ENCODE data around the gene PDGFA.

PDGFA gene

DNA sequence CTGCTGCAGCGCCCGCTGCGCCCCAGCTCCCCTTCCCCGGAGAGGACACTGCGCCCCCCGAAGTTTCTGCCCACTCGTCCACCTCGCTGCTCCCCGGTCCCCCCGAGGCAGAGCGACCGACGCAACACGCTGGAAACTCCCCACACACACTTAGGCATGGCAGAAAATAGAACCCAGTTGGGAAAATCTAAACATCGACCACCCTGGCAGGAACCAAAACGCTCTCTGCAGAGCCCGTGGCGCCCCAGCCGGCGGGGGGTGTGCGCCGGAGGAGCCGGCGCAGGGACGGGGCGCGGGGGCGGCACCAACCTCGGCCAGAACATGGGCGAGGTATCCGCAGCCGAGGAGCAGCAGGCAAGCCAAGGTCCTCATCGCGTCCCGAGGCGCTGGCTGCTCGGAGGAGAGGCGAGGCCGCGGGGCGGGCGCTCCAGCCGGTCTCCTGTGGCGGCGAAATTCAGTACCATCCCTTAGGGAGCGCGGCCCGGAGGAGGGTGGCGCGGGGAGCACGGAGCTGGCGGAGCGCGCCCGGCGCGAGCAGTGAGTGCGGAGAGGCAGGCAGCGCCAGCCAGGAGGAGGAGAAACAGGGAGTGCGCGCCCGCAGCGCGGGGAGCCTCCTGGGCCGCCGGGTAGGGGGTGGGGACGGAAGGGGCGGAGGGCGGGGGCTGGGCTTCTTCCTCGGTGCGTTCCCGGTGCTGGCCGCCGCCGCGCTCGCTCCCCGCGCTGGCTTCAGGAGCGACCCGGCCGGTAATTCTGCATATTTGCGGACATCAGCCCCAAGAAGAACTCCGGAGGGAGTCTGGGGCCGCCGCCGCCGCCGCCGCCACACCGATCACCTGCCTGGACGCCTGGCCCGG lies 789 bp downstream of the PDGFA start:
- H3K4me2 ChIP-seq (ENCODE audit: low read length): no peak overlapping the region
- H4K20me1 ChIP-seq (ENCODE audit: control insufficient read depth, insufficient read depth, low read depth, low read length): 0 out of 2 replicates have a peak, but pooled peaks cover 4% of the 10 kb centered on the region
- H3K9me2 ChIP-seq (replicated peaks; ENCODE audit: control insufficient read depth, low read length): no peaks in the 10 kb centered on the region
- no peaks in the 10 kb centered on the region for H3K36me3 ChIP-seq (ENCODE audit: control insufficient read depth, low read length)
- H3K27ac ChIP-seq (ENCODE audit: low read depth, low read length): no peak overlapping the region
- no peaks in the 10 kb centered on the region for H3F3A ChIP-seq (ENCODE audit: control insufficient read depth, insufficient read depth)
- H3K4me1 ChIP-seq (ENCODE audit: control insufficient read depth, low read length): peaks cover 15% of the 10 kb centered on the region
- H3K9me3 ChIP-seq (ENCODE audit: control insufficient read depth, insufficient read depth, low read length): no peaks in the 10 kb centered on the region
- TF ChIP-seq, protein P1, sequence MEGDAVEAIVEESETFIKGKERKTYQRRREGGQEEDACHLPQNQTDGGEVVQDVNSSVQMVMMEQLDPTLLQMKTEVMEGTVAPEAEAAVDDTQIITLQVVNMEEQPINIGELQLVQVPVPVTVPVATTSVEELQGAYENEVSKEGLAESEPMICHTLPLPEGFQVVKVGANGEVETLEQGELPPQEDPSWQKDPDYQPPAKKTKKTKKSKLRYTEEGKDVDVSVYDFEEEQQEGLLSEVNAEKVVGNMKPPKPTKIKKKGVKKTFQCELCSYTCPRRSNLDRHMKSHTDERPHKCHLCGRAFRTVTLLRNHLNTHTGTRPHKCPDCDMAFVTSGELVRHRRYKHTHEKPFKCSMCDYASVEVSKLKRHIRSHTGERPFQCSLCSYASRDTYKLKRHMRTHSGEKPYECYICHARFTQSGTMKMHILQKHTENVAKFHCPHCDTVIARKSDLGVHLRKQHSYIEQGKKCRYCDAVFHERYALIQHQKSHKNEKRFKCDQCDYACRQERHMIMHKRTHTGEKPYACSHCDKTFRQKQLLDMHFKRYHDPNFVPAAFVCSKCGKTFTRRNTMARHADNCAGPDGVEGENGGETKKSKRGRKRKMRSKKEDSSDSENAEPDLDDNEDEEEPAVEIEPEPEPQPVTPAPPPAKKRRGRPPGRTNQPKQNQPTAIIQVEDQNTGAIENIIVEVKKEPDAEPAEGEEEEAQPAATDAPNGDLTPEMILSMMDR (IDR thresholded peaks at IDR 0.05; ENCODE audit: low read depth, low read length, poor library complexity, severe bottlenecking): no peak
- 0 out of 2 replicates have a peak, but pooled peaks have one; percentile 36 for TF ChIP-seq EZH2phosphoT487 (IDR thresholded peaks at IDR 0.05; ENCODE audit: borderline replicate concordance, low read length)
- H3K79me2 ChIP-seq (ENCODE audit: control insufficient read depth, low read length): no peaks in the 10 kb centered on the region
- peaks cover 48% of the 10 kb centered on the region for H3K27me3 ChIP-seq (ENCODE audit: control insufficient read depth, low read length)
- no peak overlapping the region for H3K4me3 ChIP-seq (ENCODE audit: low read length)

DNA sequence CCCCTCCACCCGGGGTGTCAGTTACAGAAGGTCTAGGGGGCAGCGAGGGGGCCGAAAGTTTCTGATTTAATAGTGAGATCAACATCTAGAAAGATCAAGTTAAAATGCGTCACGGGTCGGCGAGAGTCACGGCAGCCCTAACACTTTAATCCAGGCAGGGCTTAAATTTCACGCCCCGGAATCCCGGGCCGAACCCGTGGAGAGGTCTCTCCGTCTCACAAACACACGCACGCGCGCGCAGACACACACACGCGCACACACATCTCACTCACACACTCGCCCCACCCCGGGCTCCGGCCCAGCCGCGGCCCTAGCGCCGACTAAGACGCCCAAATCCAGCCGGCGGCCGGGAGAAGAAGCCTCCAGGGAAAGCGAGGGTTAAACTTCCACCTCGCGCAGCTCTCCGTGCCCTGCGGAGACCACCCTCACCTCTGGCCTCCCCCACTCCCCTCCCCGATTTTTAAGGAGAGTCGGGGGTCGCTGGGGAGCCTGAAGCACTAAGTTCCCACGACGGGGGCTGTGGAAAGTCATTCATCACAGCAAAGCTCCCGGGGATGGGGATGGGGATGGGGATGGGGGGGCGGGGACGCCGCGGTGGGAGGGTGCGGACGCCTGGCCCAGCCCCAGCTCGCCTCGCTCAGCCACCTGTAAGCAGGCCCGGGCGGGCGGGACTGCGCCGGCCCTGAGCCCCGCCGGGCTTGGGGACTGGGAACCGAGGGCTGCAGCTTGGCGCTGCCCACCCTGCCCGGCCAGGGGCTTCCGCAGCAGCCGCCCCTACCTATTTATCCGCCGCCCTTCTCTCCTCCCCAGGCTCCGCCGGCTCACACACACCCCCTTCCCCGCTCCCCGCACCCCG lies 1.6 kb downstream of the PDGFA start:
- Histone ChIP-seq H3K4me2 (ENCODE audit: low read length) (no peak overlapping the region), H3K4me1 (ENCODE audit: control insufficient read depth, low read length) (peaks cover 15% of the 10 kb centered on the region), H3K9me3 (ENCODE audit: control insufficient read depth, insufficient read depth, low read length) (no peaks in the 10 kb centered on the region), H3K27me3 (ENCODE audit: control insufficient read depth, low read length) (peaks cover 44% of the 10 kb centered on the region), H3K79me2 (ENCODE audit: control insufficient read depth, low read length) (no peaks in the 10 kb centered on the region), H3K36me3 (ENCODE audit: control insufficient read depth, low read length) (no peaks in the 10 kb centered on the region), H3K27ac (ENCODE audit: low read depth, low read length) (no peak overlapping the region), H3K4me3 (ENCODE audit: low read length) (no peak overlapping the region), H3F3A (ENCODE audit: control insufficient read depth, insufficient read depth) (no peaks in the 10 kb centered on the region), H3K9me2 (replicated peaks; ENCODE audit: control insufficient read depth, low read length) (no peaks in the 10 kb centered on the region), H4K20me1 (ENCODE audit: control insufficient read depth, insufficient read depth, low read depth, low read length) (0 out of 2 replicates have a peak, but pooled peaks cover 2% of the 10 kb centered on the region)
- TF ChIP-seq, protein P1 (IDR thresholded peaks at IDR 0.05; ENCODE audit: low read depth, low read length, poor library complexity, severe bottlenecking): no peak
- 0 out of 2 replicates have a peak, but pooled peaks have one; percentile 52 for TF ChIP-seq EZH2phosphoT487 (IDR thresholded peaks at IDR 0.05; ENCODE audit: borderline replicate concordance, low read length)

- no peaks in the 10 kb centered on the region for H4K20me1 ChIP-seq (ENCODE audit: control insufficient read depth, insufficient read depth, low read depth, low read length)
- no peak for TF ChIP-seq EZH2phosphoT487 (IDR thresholded peaks at IDR 0.05; ENCODE audit: borderline replicate concordance, low read length)
- TF ChIP-seq, protein P1 (IDR thresholded peaks at IDR 0.05; ENCODE audit: low read depth, low read length, poor library complexity, severe bottlenecking): no peak
- peaks cover 6% of the 10 kb centered on the region for H3K4me1 ChIP-seq (ENCODE audit: control insufficient read depth, low read length)
- no peaks in the 10 kb centered on the region for H3K79me2 ChIP-seq (ENCODE audit: control insufficient read depth, low read length)
- no peaks in the 10 kb centered on the region for H3K9me3 ChIP-seq (ENCODE audit: control insufficient read depth, insufficient read depth, low read length)
- no peaks in the 10 kb centered on the region for H3K36me3 ChIP-seq (ENCODE audit: control insufficient read depth, low read length)
- H3K27me3 ChIP-seq (ENCODE audit: control insufficient read depth, low read length): peaks cover 34% of the 10 kb centered on the region
- no peaks in the 10 kb centered on the region for H3F3A ChIP-seq (ENCODE audit: control insufficient read depth, insufficient read depth)
- H3K4me2 ChIP-seq (ENCODE audit: low read length): no peak overlapping the region
- no peak overlapping the region for H3K4me3 ChIP-seq (ENCODE audit: low read length)
- H3K27ac ChIP-seq (ENCODE audit: low read depth, low read length): no peak overlapping the region
- no peaks in the 10 kb centered on the region for H3K9me2 ChIP-seq (replicated peaks; ENCODE audit: control insufficient read depth, low read length)
Observed at GRCh38 chr7:516606-517456, 2.8 kb downstream of the PDGFA start.

Data from DOHH2 (cell line).